ENCODE results near the gene ACSM4.
"Not testable (repeated sequence)": the region's sequence is repeated elsewhere in the genome, so short reads cannot be mapped to it uniquely, and the experiment has no call there.

DNA sequence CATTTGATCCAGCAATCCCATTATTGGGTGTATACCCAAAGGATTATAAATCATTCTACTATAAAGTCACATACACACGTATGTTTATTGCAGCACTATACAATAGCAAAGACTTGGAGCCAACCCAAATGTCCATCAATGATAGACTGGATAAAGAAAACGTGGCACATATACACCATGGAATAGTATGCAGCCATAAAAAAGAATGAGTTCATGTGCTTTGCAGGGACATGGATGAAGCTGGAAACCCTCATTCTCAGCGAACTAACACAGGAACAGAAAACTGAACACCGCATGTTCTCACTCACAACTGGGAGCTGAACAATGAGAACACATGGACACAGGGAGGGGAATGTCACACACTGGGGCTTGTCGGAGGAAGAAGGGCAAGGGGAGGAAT, 33.9 kb downstream of the ACSM4 start:
- TF ChIP-seq, protein P1, sequence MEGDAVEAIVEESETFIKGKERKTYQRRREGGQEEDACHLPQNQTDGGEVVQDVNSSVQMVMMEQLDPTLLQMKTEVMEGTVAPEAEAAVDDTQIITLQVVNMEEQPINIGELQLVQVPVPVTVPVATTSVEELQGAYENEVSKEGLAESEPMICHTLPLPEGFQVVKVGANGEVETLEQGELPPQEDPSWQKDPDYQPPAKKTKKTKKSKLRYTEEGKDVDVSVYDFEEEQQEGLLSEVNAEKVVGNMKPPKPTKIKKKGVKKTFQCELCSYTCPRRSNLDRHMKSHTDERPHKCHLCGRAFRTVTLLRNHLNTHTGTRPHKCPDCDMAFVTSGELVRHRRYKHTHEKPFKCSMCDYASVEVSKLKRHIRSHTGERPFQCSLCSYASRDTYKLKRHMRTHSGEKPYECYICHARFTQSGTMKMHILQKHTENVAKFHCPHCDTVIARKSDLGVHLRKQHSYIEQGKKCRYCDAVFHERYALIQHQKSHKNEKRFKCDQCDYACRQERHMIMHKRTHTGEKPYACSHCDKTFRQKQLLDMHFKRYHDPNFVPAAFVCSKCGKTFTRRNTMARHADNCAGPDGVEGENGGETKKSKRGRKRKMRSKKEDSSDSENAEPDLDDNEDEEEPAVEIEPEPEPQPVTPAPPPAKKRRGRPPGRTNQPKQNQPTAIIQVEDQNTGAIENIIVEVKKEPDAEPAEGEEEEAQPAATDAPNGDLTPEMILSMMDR (IDR thresholded peaks at IDR 0.05; ENCODE audit: poor library complexity) = not testable (repeated sequence)
- TF ChIP-seq EZH2 (IDR thresholded peaks at IDR 0.05; ENCODE audit: borderline replicate concordance) = not testable (repeated sequence)

Data from hepatocyte (in vitro differentiated cells).